Heart left ventricle (tissue), 16 donors: Measurements from ENCODE around the gene RAB11FIP2. TPM values are rescaled to one million over a fixed set of nuclear protein-coding genes. Genes with fewer than 3 reads are reported as not detected.

Source experiments
- ATAC-seq, 4 donors: fragments of 200-7000 bp; cut with Tn5 transposase; one replicate each; pipeline ENCODE4 v1.9.1; 2020 to 2022; ENCODE audit warnings: moderate library complexity in 4 of 4, mild to moderate bottlenecking in 3 of 4, moderate number of reproducible peaks in 1 of 4
- DNase-seq, 5 donors: peaks; one replicate each; pipeline ENCODE4 v3.0.0-alpha.2; 2020
- H3K27ac ChIP-seq, 12 donors: fragments of 200-600 bp; sonication (generic) in 4 of 12; one replicate each; pipeline versions ENCODE4 v1.5.0 to v1.8.0; 2016 to 2022; ENCODE audit warnings: mild to moderate bottlenecking in 2 of 12
- H3K27me3 ChIP-seq, 9 donors: fragments of 200-600 bp; sonication (generic) in 2 of 9; one replicate each; pipeline versions ENCODE4 v1.5.1 to v1.8.0; 2016 to 2022; ENCODE audit warnings: mild to moderate bottlenecking in 3 of 9
- H3K36me3 ChIP-seq, 9 donors: fragments of 200-600 bp; sonication (generic) in 2 of 9; one replicate each; pipeline versions ENCODE4 v1.5.0 to v1.8.0; 2018 to 2022; ENCODE audit warnings: mild to moderate bottlenecking in 2 of 9
- H3K4me1 ChIP-seq, 12 donors: fragments of 200-600 bp; sonication (generic) in 4 of 12; one replicate each; pipeline versions ENCODE4 v1.5.0 to v1.8.0; 2016 to 2022; ENCODE audit warnings: mild to moderate bottlenecking in 3 of 12
- H3K4me3 ChIP-seq, 12 donors: fragments of 200-600 bp; sonication (generic) in 4 of 12; one replicate each; pipeline versions ENCODE4 v1.5.0 to v1.8.0; 2017 to 2022; ENCODE audit warnings: mild to moderate bottlenecking in 9 of 12, moderate library complexity in 4 of 12
- H3K9me3 ChIP-seq, 12 donors: fragments of 200-600 bp; sonication (generic) in 4 of 12; one replicate each; pipeline versions ENCODE4 v1.5.0 to v1.8.0; 2016 to 2022; ENCODE audit warnings: mild to moderate bottlenecking in 1 of 12
- POLR2A ChIP-seq, 2 donors: fragments of 450-650 bp; IDR thresholded peaks; one replicate each; pipeline ENCODE4 v1.6.1; 2017; ENCODE audit warnings: antibody characterized with exemption in 2 of 2, mild to moderate bottlenecking in 2 of 2, moderate library complexity in 2 of 2
- WGBS, 4 donors: extraction: QIAGEN DNeasy Blood & Tissue Kit in 2 of 4; methylation state at CpG; one replicate each; pipeline versions ENCODE4 v1.1.5 to v1.1.7; 2013 to 2018; 5-methylcytosine and 5-hydroxymethylcytosine counted together
- intact Hi-C, 10 donors: fragments of 100-400 bp; cut with DNase I; formaldehyde crosslinking; loops; one replicate each; pipeline versions ENCODE4 v1.11.1 to v1.14.2; 2022
- polyA plus RNA-seq, 2 donors: library from polyadenylated mRNA; stranded (reverse); fragments of 200-250 nt; gene quantifications; one replicate each; pipeline ENCODE4 v1.2.3, GENCODE V29; 2013
- total RNA-seq, 9 donors: library from RNA; depleted of rRNA in 2 of 9; stranded (reverse); fragments of >200 nt in 2 of 9; fragmentation: NEBNext Ultra II Directional in 3 of 9; extraction: Animal tissue kit (Norgen Biotek cat#: 25700) in 3 of 9; gene quantifications; one replicate each; pipeline versions ENCODE4 v1.1.0 to v1.2.4, GENCODE V29; 2016 to 2023
- TF ChIP-seq, protein P1 (sequence below), 12 donors: fragments of 200-600 bp; sonication (generic) in 4 of 12; IDR thresholded peaks; one replicate each; pipeline versions ENCODE4 v1.5.0 to v1.8.0; 2018 to 2022; ENCODE audit warnings: antibody characterized with exemption in 12 of 12, mild to moderate bottlenecking in 5 of 12
- donor health status: ischemic (EF 13 %, LVEDD 7.1; RV severe dilation, severe dysfunction).
- donor health status: healthy with polysubstance abuse.
- donor health status: DM: no; HTN: yes; CAD: no.
- donor health status: DM: no; HTN: no; CAD: no.
- donor health status: ischemic (EF 25% LVEDD 6.9; RV normal size, moderate dysfunction).
- donor health status: ischemic (EF 25% LVEDD 5.7; RV mildly dilated, moderate dysfunction).
- donor health status: healthy.
- donor health status: DM: yes; HTN: yes; CAD: no.
- donor health status: ischemic (EF 35%, LVEDD 5.7; RV mildly dilated, moderate dysfunction).
- donor health status: nonischemic (EF 11% LVEDD 7.7; RV severe dilation, severe dysfunction).
- donor health status: DM: yes; HTN: yes; CAD: no.
- donor health status: PGD.
- donor health status: ischemic (EF 29% LVEDD 5.4; RV normal size, mild dysfunction).
- donor health status: nonischemic (EF 23%, LVEDD 6.1; RV moderate dilation, normal function).

The RAB11FIP2 gene
- total and polyA plus RNA-seq, 11 donors: 1.6 to 20.3 (median 12.3) TPM

- Histone ChIP-seq H3K36me3 (no peaks in the 10 kb centered on the region), H3K27ac (no peak overlapping the region), H3K27me3 (no peaks in the 10 kb centered on the region), H3K9me3 (no peaks in the 10 kb centered on the region), H3K4me1 (no peaks in the 10 kb centered on the region), H3K4me3 (no peak overlapping the region)
- ATAC-seq (no peak), DNase-seq (no peak)
- intact Hi-C loops: no loop called here
- WGBS, 4 donors: 92 to 98% (median 96%) methylated on average over 1 of the region's 1 CpG
- TF ChIP-seq, protein P1, sequence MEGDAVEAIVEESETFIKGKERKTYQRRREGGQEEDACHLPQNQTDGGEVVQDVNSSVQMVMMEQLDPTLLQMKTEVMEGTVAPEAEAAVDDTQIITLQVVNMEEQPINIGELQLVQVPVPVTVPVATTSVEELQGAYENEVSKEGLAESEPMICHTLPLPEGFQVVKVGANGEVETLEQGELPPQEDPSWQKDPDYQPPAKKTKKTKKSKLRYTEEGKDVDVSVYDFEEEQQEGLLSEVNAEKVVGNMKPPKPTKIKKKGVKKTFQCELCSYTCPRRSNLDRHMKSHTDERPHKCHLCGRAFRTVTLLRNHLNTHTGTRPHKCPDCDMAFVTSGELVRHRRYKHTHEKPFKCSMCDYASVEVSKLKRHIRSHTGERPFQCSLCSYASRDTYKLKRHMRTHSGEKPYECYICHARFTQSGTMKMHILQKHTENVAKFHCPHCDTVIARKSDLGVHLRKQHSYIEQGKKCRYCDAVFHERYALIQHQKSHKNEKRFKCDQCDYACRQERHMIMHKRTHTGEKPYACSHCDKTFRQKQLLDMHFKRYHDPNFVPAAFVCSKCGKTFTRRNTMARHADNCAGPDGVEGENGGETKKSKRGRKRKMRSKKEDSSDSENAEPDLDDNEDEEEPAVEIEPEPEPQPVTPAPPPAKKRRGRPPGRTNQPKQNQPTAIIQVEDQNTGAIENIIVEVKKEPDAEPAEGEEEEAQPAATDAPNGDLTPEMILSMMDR (IDR thresholded peaks at IDR 0.05): no peak
- no peak for TF ChIP-seq POLR2A (IDR thresholded peaks at IDR 0.05)
These were observed 11.6 kb upstream of the RAB11FIP2 start for GRCh38 chr10:118058371-118058770.

DNA sequence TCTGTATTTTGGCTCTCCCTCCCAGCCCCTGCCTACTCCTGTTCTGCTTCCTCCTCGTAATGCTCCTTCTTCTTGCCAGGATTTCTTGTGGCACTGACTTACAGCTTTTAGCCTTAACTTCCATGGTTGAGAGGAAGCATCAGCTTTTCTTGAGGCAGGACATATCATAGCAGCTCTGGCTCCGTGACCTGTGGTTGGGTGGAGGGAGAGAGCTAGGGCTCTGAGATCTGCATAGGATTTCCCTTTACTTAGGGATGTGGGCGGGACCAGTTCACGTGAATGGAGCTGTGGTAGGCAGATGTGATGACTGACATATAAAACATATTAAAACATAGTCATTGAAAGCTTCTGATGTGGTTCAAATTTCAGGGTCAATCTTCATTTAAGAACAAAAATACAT lies 10.6 kb upstream of the RAB11FIP2 start:
- H3K4me3 ChIP-seq: no peak overlapping the region
- ATAC-seq: no peak
- intact Hi-C loops: no loop called here
- H3K27ac ChIP-seq: no peak overlapping the region
- DNase-seq: no peak
- WGBS, 4 donors: 77 to 87% (median 81%) methylated on average over 4 of the region's 4 CpGs
- TF ChIP-seq POLR2A (IDR thresholded peaks at IDR 0.05): no peak
- TF ChIP-seq, protein P1 (IDR thresholded peaks at IDR 0.05): no peak
- no peaks in the 10 kb centered on the region for H3K4me1 ChIP-seq
- H3K9me3 ChIP-seq: no peaks in the 10 kb centered on the region
- no peaks in the 10 kb centered on the region for H3K27me3 ChIP-seq
- H3K36me3 ChIP-seq: no peaks in the 10 kb centered on the region

DNA sequence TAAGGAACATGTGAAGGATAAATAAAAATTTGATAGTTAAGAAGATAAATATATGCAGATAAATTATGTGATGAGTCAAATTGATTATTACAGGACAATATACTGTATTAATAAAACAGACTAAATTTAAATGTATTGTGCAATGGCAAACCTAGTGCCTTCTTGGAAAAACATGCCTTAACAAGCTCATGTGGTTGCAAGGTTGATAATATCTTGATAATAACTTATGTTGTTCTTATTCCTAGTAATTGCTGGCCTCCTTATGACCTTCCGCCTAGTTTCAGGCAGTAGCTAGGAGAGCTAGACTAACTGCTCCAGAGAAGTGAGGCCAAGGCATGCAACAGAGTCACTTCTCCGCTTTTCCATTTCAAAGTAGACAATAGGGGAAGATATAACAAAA lies 7.6 kb upstream of the RAB11FIP2 start:
- TF ChIP-seq POLR2A (IDR thresholded peaks at IDR 0.05): no peak
- TF ChIP-seq, protein P1 (IDR thresholded peaks at IDR 0.05): no peak
- DNase-seq (no peak), ATAC-seq (no peak)
- intact Hi-C loops: no loop called here
- Histone ChIP-seq H3K9me3 (no peaks in the 10 kb centered on the region), H3K4me1 (no peaks in the 10 kb centered on the region), H3K4me3 (no peak overlapping the region), H3K27ac (no peak overlapping the region), H3K36me3 (no peaks in the 10 kb centered on the region), H3K27me3 (no peaks in the 10 kb centered on the region)
- WGBS, 4 donors: 92 to 97% (median 96%) methylated on average over 2 of the region's 2 CpGs

DNA sequence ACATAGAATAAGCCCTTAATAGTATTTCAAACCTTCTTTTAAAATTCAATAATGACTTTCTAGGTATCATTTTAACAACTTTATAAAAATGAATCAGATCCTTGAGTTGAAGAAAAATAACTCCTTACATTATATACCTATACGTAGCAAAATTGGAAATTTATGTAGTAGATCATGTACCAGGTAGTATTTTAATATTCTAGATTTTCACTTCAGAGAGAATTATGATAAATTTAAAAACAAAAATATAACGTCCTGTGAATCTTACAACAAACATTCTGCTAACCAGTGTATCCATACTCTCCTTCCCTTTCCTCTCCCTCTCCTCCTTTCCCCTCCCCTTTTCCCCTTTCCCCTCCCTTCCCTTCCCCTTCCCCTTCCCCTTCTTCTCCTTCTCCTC lies 6.1 kb upstream of the RAB11FIP2 start:
- no peaks in the 10 kb centered on the region for H3K9me3 ChIP-seq
- H3K27ac ChIP-seq: no peak overlapping the region
- H3K4me1 ChIP-seq: no peaks in the 10 kb centered on the region
- ATAC-seq (no peak), DNase-seq (no peak)
- H3K27me3 ChIP-seq: no peaks in the 10 kb centered on the region
- H3K36me3 ChIP-seq: no peaks in the 10 kb centered on the region
- TF ChIP-seq, protein P1 (IDR thresholded peaks at IDR 0.05): no peak
- TF ChIP-seq POLR2A (IDR thresholded peaks at IDR 0.05): no peak
- intact Hi-C loops: no loop called here
- 77 to 84% (median 79%) methylated on average over 2 of the region's 2 CpGs for WGBS, 4 donors
- H3K4me3 ChIP-seq: no peak overlapping the region
